HG03097 (cell line): Measurements from ENCODE around the gene THSD4.

Experiments
- ATAC-seq: cut with Tn5 transposase; IDR thresholded peaks from one replicate; pipeline ENCODE4 v1.9.1; 2021; ENCODE audit not compliant: unreplicated experiment, low FRiP score

THSD4 gene

DNA sequence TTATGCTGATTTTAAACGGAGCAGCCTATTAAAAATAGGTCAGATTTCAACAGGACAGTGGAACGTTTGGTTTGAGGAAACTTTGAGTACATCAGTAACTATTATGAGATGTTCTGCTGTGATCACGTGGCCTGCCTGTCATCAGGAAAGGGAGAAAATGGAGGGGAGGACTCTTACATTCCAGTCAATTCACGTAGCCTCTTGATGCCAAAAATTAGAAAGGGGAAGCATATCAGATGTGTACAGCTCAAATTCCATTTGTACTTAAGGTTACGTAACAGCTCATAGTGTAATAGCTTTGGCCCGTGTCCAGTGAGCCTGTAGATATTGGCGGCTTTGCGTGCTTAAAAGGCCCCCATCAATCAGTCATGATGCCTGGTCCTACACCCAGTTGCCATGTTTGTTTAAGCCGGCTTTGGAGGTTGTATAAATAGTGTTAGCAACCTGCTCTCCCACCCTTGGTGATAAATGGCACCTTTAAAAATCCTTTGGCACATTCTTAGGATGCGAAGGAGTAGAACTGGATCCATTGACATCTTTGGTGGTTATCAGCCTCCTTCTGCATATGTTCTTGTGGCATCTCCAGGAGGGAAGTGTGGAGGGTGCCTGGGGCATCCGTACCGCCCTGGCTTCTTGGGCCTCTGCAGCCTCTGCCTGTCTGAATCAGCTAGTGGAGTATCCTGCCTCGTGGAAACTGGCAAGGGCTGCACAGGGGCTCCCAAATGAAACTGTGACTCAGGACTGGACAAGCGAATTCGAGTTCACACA is 163.9 kb downstream of the THSD4 start:
- ATAC-seq = no peak

DNA sequence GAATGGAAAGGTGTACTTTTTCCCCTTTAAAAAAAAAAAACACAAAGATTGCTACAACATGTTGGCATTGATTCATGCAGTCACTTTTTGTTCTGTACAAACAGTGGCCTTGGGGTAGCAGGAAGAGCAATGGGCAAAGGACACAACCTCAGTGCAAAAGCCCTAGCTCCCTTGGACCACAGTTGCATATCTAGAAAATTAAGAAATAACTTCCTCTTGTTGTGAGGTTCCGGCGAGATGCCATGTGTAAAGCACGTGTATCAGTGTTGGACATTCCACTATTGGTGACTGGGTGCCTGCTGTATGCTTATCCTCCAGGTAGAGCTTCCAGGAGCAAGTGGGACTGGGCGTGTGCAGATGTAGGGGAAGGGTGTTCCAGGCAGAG is 164.5 kb downstream of the THSD4 start:
- no peak for ATAC-seq

DNA sequence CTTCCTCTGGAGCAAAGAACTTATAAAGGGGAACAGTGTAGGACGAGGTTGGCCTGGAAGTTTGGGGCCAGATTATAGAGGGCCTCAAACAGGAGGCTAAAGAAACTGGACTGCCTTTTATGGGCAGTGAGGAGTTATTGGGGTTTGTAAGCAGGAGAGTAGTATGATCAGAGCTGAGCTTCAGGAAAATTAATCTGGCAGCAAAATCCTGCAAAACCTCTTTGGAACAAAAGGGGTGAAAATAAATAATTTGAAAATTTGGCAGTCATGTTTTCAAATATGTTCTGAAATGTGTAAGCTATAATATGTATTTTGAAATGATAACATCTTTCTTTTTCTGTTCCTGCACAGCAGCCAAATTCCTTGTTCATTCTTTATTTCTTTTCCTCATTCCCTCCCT is 164.9 kb downstream of the THSD4 start:
- ATAC-seq = no peak

DNA sequence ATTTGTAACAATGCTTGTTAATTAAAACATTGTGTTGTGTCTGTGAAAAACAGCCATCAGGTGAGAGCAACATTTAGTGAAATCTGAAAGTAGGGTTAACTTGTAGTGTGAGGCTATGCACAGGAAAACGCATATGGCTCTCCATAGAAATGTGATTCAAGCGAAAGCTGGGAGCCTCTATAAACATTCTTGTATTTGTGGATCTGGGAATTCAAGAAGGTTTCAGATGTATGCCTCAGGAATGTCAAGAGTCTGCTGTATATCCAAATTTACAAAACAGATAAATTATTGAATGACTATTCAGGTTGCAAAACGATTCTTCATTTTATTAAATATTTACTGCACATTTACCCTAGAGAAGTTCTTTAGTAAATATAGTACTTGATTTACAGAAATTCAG is 166.0 kb downstream of the THSD4 start:
- ATAC-seq = no peak

DNA sequence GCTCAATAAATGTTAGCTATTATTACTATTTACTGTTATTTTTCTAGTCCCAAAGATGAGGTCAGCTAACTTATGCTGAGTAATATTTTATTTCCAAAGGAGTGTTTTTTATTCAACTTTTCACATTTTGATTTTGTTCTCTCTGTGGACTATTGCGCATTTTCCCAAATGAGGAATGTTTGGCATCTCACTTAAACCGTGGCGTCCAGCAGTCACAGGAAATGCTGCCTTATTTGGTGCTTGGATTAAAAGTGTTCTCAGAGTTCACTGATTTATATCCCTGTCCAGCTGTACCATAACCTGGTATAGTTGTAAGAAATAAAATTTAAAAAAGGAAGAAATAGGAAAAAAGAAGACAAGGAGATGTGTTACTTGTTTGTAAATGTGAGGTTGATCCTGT is 166.8 kb downstream of the THSD4 start:
- no peak for ATAC-seq

DNA sequence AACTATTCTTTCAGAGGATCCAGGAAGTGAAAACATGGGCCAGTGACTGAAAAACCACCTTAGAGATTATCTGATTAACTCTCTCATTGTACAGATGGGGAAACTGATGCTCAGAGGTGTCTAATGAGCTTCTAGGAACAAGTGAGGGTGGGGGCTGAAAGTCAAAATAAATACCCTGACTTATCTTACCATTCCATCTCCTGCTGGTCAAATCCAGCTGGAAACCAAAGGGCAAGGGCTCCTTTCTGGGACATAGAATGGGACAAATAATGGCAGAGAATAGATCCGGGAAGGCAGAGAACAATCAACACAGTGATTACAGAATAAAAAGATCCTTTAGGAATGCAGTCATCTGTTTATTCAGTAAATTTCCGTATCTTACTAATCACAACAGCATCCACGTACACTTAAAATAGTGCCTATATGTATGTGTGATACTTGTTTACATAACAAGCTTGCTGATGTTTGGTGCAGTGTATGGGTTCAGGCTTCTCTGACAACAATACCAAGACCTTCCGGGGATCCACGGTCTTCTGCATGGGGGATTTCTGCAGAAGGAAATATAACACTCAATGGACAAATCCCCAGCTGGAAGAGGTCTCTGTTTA is 173.2 kb downstream of the THSD4 start:
- no peak for ATAC-seq

DNA sequence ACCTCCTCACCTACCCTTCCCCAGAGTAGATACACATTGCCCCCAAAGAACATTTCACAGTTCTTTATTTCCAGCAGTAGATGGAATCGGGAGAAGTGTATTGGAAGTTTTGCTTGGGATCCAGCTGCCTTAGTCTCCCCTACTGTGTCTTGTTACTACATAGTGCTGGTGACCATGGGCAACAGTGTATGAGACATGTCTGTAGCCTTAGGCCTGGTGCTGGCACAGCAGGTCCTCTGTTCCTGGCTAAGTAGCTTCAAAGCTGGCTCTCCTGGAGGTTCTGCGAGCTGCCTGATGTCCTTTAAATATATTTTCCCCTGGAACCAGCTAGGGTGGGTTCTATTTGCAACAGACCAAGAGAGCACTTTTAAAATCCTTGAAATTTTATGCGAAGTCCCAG is 174.7 kb downstream of the THSD4 start:
- ATAC-seq = no peak

DNA sequence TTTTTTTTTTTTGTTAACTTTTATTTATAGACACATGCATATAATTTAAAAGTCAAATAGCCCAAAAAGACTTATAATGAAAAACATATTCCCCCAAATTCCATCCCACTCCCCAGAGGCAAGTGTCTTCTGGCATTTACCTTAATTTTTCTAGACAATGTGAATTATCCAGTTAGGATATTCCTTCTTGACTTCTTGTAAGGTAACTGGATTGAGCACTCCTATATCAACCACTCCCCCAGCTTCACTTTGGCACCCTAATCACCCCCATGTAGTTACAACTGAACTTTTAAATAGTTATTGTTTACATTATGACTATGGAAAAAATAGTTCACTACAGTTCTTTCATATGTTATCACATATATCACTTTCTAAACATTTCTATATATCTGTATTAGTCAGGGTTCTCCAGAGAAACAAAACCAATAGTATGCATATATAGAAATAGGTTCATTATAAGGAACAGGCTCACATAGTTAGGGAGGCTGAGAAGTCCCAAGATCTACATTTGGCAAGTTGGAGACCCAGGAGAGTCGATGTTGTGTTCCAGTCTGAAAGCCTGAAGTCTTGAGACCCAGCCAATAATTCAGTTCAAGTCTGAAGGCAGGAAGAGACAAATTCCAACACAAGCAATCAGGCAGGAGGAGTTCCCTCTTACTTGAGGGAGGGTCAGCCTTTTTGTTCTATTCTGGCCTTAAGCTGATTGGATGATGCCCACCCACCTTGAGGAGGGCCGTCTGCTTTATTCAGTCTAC is 175.8 kb downstream of the THSD4 start:
- ATAC-seq = no peak

DNA sequence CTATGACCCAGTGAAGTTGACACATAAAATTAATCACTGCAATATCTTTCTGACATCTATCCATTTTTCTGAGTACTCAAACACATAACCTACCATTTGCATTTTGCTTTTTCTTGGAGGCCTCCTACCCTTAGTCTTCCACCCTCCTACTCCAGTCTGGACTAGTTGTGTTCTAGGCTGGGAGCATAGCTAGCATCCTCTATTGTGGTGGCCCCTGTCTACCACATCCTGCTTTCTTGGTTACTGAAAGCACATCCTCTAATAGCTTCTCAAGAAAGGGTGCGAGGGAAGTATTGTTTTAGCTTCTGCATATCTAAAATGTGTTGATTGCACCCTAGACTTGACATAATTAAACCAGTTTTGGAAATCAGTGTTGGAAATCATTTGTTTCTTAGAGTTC is 176.5 kb downstream of the THSD4 start:
- no peak for ATAC-seq

DNA sequence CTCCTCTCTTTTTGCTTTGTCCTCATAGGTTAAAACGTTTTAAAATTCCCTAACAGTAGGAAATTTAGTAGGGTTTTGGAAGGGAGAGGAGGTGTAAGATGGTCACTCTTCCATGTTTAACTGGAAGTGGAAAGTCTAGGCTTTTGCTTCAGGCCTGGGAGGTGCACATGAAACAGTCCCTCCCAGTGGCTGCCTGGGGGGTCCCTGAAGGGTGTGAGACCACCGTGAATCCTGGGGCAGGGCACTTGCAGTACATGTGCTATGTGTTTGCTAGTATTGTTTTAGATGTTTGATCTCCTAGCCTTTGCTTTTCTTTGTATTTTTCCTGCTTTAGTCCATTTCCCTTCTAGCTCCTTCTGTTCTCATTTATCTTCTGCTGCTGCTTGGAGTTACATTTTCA is 178.5 kb downstream of the THSD4 start:
- no peak for ATAC-seq

DNA sequence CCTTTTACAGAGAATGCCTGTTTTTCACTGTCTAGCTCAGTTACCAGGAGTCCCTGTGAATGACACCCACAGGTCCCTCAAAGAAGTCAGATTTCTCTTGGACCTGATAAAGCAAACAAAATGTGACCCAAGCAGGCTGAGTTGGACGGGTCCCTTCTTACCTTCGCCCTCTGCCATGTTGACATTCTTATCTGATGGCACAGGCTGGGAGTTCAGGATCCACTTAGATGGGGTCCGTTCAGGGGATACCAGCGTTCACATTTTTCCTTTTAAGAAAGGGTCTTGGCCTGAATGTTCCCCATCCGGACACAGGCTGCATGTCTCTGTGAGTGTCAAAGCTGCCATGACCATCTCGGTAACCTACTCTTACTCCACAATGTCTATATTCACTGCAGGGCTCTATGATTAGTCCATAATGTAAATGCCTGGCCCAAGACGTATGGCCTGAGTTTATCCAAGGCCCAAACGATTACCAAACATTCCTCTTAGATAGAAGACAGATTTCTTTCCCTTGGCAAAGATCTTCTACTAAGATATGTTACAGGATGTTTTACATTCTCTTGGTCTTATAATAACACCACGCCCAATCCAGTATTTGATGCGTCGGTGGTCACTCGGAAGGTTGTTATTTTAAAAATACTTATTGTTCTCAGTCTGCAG is 179.1 kb downstream of the THSD4 start:
- no peak for ATAC-seq

DNA sequence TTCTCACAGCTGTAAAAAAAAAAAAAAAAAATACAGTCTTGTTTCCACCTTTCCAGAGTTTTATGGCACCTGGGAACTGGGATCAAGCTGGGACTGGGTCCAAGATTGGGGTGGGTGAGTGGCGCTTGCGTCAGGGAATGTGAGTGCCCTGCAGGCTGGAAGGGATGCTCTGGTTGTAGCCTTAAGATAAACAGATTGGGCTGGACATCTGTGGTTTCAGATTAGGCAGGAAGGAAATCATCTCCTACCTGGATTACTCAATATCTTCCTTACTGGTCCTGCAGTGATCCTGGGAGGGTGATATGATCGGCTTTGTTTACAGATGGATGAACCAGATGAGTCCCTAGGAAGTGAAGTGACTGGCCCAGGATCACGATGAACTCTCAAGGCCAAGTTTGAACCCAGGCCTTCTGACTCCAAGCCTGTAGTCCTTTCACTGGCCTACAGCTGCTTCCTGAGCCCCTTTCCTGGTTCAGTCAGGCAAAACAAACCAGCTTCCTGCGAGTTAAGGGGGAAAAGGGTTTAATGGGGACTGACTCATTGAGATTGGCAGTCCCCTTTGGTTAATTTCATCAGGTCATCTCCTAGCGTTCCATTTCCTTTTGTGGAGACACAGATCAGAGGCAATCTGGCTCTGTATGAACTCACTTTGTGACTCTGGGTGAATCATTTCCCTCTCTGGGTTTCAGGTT is 179.8 kb downstream of the THSD4 start:
- no peak for ATAC-seq

DNA sequence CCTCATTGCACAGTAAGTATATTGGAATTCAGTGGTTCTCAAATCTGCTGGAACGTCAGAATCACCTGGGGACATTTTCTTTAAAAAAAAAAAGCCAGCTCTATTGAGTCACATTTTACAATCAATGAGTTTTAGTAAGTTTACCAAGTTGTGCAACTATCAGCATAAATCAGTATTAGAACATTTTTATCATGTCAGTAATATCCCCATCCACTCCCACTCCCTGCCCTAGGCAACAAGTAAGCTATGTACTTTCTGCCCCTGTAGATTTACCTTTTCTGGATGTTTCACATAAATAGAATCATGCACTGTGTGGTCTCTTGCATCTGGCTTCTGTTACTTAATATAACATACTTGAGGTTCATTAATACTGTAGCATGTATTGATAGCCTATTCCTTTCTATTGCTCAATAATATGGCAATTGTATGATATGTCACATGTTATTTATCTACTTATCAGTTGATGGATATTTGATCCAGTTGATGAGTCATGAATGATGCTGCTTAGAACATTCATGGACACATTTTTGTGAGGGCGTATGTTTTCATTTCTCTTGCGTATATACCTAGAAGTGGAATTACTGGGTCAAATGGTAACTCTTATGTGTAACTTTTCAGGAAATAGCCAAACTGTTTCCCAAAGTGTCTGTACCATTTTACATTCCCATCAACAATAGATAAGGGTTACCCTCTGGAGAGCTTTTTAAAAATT is 180.5 kb downstream of the THSD4 start:
- no peak for ATAC-seq

DNA sequence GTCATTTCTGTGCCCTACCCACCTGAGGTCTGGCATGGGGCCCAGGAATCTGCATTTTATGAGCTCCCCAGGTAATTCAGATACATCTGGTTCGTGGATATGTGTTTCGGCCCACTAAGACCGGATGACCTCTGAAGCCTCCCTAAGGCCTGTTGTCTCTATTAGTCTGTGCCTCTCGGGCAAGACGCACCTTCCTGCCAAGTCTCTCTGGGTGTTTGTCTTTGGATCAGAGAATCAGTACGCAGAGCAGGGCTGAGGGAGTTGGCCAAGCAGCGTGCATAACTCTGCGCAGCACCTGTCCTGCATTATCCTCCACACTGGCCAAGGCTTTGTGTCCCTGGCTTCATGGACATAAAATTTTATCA is 181.0 kb downstream of the THSD4 start:
- ATAC-seq = no peak

DNA sequence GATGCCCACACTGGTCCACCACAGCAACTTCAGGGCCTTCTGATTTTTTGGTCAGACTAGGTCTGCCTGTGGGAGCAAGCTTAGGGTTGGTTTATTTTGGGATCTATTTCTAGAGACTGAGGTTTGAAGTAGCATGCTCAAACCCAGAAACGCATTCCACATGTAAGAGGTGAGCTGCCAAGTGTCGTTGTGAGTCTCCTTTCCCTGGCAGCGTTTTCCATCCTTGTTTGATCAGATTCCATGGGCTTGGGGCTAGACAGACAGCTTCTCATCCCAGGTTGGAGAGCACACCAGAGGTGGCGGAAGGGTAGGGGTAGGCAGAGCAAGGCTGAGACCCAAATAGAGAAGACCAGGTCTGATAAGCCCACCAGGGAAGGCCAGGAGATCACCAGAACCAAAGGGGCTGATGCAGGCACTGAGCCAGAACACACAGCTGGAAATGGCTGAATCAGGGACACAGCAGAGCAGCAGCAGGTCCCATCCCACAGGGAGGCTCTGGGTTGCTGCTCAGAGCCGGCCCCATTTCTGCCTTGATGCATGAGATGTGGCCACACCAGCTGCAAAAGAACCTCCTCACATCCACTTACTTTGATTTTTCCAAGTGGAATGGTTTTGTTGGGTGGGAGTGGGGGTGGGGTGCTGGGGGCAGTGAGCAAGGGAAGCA is 186.8 kb downstream of the THSD4 start:
- no peak for ATAC-seq

DNA sequence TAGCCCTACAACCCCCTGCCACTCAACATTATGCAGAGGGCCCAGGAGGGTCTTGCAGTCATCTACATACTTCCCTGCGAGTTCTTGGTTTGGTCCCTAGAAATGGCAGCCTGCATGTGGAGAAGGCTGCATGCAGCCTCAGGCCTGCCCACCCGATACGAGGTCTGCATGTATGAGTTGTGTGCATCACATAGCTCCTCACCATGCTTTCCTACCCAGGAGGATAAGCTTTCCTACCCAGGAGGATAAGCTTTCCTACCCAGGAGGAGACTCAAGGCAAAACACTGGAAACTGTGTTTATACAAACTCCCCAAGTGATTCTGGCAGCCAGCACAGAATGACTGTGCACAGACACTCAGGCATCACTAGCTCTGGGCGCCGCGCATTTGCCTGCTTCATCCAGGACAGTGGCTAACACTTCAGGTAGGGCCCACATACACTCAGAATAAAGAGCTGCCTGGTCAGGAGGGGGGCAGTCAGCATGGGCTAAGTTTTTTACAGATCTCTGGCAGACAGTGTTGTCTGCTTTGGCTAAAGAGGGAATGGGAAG is 187.7 kb downstream of the THSD4 start:
- ATAC-seq = no peak

DNA sequence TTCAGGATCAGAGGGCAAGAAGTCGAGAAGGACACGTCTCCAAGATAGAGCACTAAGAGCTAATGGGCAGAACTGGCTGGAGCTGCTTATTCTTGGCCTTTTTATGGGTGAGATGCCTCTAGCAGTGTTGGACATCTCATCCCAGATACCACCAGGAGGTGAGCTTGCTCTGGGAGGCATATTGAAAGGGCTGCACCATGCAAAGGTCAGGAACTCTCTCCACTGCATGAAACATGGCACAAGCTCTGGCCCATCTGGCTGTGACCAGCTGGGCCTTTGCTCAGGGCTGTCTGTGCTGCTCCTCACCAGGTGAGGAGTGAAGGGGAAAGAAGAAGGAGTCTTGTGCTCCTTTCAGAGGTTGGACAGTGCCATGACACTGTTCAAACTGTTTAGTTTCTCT is 188.7 kb downstream of the THSD4 start:
- no peak for ATAC-seq

DNA sequence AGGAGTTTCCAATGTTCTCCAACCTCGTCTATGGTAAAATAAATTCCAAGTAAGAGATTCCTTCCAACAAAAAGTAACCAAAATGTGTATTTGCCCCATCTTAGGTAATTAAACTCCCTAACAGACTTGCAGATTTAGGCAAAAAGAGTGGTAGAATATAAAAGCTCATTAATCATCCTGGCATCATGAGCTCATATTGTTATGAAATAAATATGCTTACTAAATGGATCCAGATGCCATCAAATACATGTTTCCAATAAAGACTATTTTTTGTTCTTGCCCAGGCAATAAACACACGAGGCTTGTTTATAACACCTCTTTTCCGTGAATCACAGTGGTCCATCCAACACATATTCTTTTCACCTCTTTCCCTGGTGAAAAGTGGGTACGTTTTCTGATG is 189.4 kb downstream of the THSD4 start:
- no peak for ATAC-seq

DNA sequence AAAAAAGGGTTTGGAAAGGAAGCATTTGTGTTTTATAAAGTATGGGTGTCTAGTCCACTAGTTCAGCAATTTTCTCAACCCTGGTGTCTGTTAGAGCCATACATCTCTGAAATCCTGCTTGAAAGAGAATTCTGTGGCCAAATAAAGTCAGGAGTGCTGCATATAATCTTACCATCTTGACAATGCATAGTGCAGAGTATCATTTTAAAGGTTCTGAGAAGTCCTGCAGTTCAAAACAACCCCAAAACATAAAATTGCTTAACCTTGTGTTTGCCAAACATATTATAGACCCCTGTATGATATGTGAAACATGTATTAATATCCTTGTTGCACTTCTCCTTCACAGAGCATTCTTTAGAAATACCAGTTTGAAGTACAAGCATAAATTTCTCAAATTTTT is 191.3 kb downstream of the THSD4 start:
- no peak for ATAC-seq
